H1 (cell line): ENCODE results near the gene PMEPA1. TPM values are rescaled to one million over a fixed set of nuclear protein-coding genes. Genes with fewer than 3 reads are reported as not detected.
A peak's percentile ranks its signal among the peaks of the same experiment; 100 is the strongest.

Experiments
- CTCF ChIA-PET: fragments of 300-600 bp; sonication (Branson Sonifier 250); formaldehyde crosslinking; loops from one replicate; lab custom pipeline; 2021; ENCODE audit not compliant: partially characterized antibody; lab: Charles Lee
- POLR2A ChIA-PET: fragments of 300-600 bp; sonication (Branson Sonifier 250); formaldehyde crosslinking; loops from one replicate; lab custom pipeline; 2021; ENCODE audit warnings: inconsistent platforms; ENCODE audit not compliant: partially characterized antibody; lab: Charles Lee
- DNase-seq, 2 experiments: peaks; one replicate each; pipeline versions ENCODE4 v3.0.0 to v3.0.0-alpha.2; 2010 to 2022; ENCODE audit warnings: low spot score in 2 of 2, low read depth in 1 of 2, mixed read lengths in 1 of 2
- FAIRE-seq: peaks from 2 replicates; lab custom pipeline; 2011; peaks lifted over from hg19 to GRCh38; lab: Jason Lieb, UNC
- H2AFZ ChIP-seq: 2 replicates; pipeline ENCODE4 v1.8.1; 2012; ENCODE audit warnings: low read length, inconsistent platforms
- H2AK5ac ChIP-seq: 2 replicates; pipeline ENCODE4 v1.6.1; 2013; ENCODE audit warnings: low read depth, low read length
- H2BK120ac ChIP-seq: replicated peaks from 2 replicates; pipeline ENCODE3; 2013; ENCODE audit warnings: low read depth, low read length, inconsistent platforms
- H2BK12ac ChIP-seq: 2 replicates; pipeline ENCODE4 v1.6.1; 2013; ENCODE audit warnings: low read depth, low read length
- H2BK15ac ChIP-seq: 2 replicates; pipeline ENCODE4 v1.6.1; 2013; ENCODE audit warnings: low read length
- H2BK20ac ChIP-seq: 2 replicates; pipeline ENCODE4 v1.6.1; 2013; ENCODE audit warnings: low read length
- H2BK5ac ChIP-seq: 2 replicates; pipeline ENCODE4 v1.6.1; 2013; ENCODE audit warnings: low read depth, low read length
- H3K14ac ChIP-seq: 2 replicates; pipeline ENCODE4 v1.6.1; 2013; ENCODE audit warnings: inconsistent platforms; ENCODE audit not compliant: insufficient read length
- H3K18ac ChIP-seq: 2 replicates; pipeline ENCODE4 v1.6.1; 2013; ENCODE audit warnings: low read length; ENCODE audit errors: extremely low read depth
- H3K23ac ChIP-seq: 2 replicates; pipeline ENCODE4 v1.6.1; 2013; ENCODE audit warnings: inconsistent platforms; ENCODE audit not compliant: insufficient read length
- H3K23me2 ChIP-seq: 2 replicates; pipeline ENCODE4 v1.6.1; 2013; ENCODE audit warnings: low read depth, low read length
- H3K27ac ChIP-seq: 2 replicates; pipeline ENCODE4 v1.6.1; 2011; ENCODE audit warnings: low read depth, low read length, inconsistent platforms
- H3K27me3 ChIP-seq, 4 experiments: replicated peaks in 1 of 4; 1 replicate in 1 of 4; 2 replicates in 3 of 4; pipeline versions ENCODE4 v1.6.1 to v1.8.1; 2011 to 2013; ENCODE audit warnings: low read length in 3 of 4, mild to moderate bottlenecking in 3 of 4, inconsistent platforms in 2 of 4, mixed read lengths in 2 of 4, moderate library complexity in 1 of 4; ENCODE audit not compliant: control insufficient read depth in 3 of 4, insufficient read depth in 3 of 4; ENCODE audit errors: extremely low read depth in 1 of 4
- H3K36me3 ChIP-seq, 4 experiments: 2 replicates each; pipeline versions ENCODE4 v1.6.1 to v1.8.1; 2011 to 2013; ENCODE audit warnings: mild to moderate bottlenecking in 4 of 4, low read length in 3 of 4, moderate library complexity in 2 of 4, control low read depth in 1 of 4, inconsistent platforms in 1 of 4; ENCODE audit not compliant: insufficient read depth in 4 of 4, control insufficient read depth in 2 of 4
- H3K4ac ChIP-seq: replicated peaks from 2 replicates; pipeline ENCODE3; 2013; ENCODE audit warnings: low read length, low read depth, mixed read lengths, inconsistent platforms; ENCODE audit not compliant: insufficient read length
- H3K4me1 ChIP-seq, 4 experiments: replicated peaks in 1 of 4; 1 replicate in 1 of 4; 2 replicates in 3 of 4; pipeline versions ENCODE4 v1.6.1 to v1.8.1; 2011 to 2013; ENCODE audit warnings: low read length in 3 of 4, inconsistent platforms in 2 of 4, mixed read lengths in 1 of 4; ENCODE audit not compliant: insufficient read depth in 4 of 4, control insufficient read depth in 3 of 4
- H3K4me2 ChIP-seq, 2 experiments: 2 replicates each; pipeline versions ENCODE4 v1.6.1 to v1.8.1; 2011 to 2013; ENCODE audit warnings: low read depth in 2 of 2, low read length in 2 of 2, control low read depth in 1 of 2, inconsistent platforms in 1 of 2, mild to moderate bottlenecking in 1 of 2; ENCODE audit not compliant: insufficient read depth in 1 of 2
- H3K4me3 ChIP-seq, 4 experiments: fragments of 200-600, 300-600 bp in 1 of 4; sonication (generic), shearing (Covaris generic), sonication (Bioruptor Twin) in 1 of 4; 2 replicates each; pipeline versions ENCODE4 v1.5.1 to v1.8.1; 2011 to 2016; ENCODE audit warnings: low read length in 4 of 4, low read depth in 3 of 4, control low read depth in 2 of 4, inconsistent platforms in 2 of 4, mild to moderate bottlenecking in 2 of 4, mixed read lengths in 1 of 4, moderate library complexity in 1 of 4; ENCODE audit not compliant: insufficient read depth in 2 of 4; ENCODE audit errors: extremely low read depth in 1 of 4
- H3K56ac ChIP-seq: replicated peaks from 2 replicates; pipeline ENCODE3; 2013; ENCODE audit warnings: low read depth, mild to moderate bottlenecking, mixed read lengths, low read length, inconsistent platforms; ENCODE audit not compliant: insufficient read length
- H3K79me1 ChIP-seq: 2 replicates; pipeline ENCODE4 v1.6.1; 2013; ENCODE audit warnings: low read depth, low read length, control low read depth
- H3K79me2 ChIP-seq, 2 experiments: 2 replicates each; pipeline versions ENCODE4 v1.6.1 to v1.8.1; 2012 to 2013; ENCODE audit warnings: low read length in 2 of 2, mild to moderate bottlenecking in 2 of 2, inconsistent platforms in 1 of 2; ENCODE audit not compliant: insufficient read depth in 2 of 2, control insufficient read depth in 1 of 2
- H3K9ac ChIP-seq, 4 experiments: replicated peaks in 1 of 4; 1 replicate in 1 of 4; 2 replicates in 3 of 4; pipeline versions ENCODE4 v1.6.1 to v1.8.1; 2011 to 2013; ENCODE audit warnings: low read depth in 3 of 4, low read length in 3 of 4, control low read depth in 2 of 4, mild to moderate bottlenecking in 2 of 4, moderate library complexity in 2 of 4, inconsistent platforms in 1 of 4; ENCODE audit errors: extremely low read depth in 1 of 4
- H3K9me3 ChIP-seq, 2 experiments: 2 replicates each; pipeline versions ENCODE4 v1.6.1 to v1.8.1; 2012 to 2013; ENCODE audit warnings: mild to moderate bottlenecking in 2 of 2, moderate library complexity in 2 of 2, control low read depth in 1 of 2, inconsistent platforms in 1 of 2, low read depth in 1 of 2, low read length in 1 of 2, mixed read lengths in 1 of 2; ENCODE audit not compliant: insufficient read depth in 2 of 2
- H4K20me1 ChIP-seq, 2 experiments: replicated peaks in 1 of 2; 2 replicates each; pipeline versions ENCODE3 to v1.8.1; 2011 to 2013; ENCODE audit warnings: inconsistent platforms in 2 of 2, low read length in 2 of 2, mild to moderate bottlenecking in 1 of 2; ENCODE audit not compliant: insufficient read depth in 2 of 2, control insufficient read depth in 1 of 2
- H4K5ac ChIP-seq: 2 replicates; pipeline ENCODE4 v1.6.1; 2013; ENCODE audit warnings: low read length, low read depth, mixed read lengths, inconsistent platforms; ENCODE audit not compliant: insufficient read length
- H4K8ac ChIP-seq: 2 replicates; pipeline ENCODE4 v1.8.0; 2013; ENCODE audit warnings: mild to moderate bottlenecking, moderate library complexity, low read length, inconsistent platforms; ENCODE audit not compliant: insufficient read depth; ENCODE audit errors: extremely low read depth
- H4K91ac ChIP-seq: replicated peaks from 2 replicates; pipeline ENCODE3; 2013; ENCODE audit warnings: low read length, mixed read lengths, inconsistent platforms; ENCODE audit not compliant: insufficient read length
- ATF3 ChIP-seq: IDR thresholded peaks from 2 replicates; pipeline ENCODE4 v1.6.1; 2011; ENCODE audit warnings: low read depth, mild to moderate bottlenecking, low read length; ENCODE audit not compliant: insufficient read depth
- GABPA ChIP-seq: IDR thresholded peaks from 2 replicates; pipeline ENCODE4 v1.6.1; 2011; ENCODE audit warnings: mild to moderate bottlenecking, low read length, moderate library complexity, borderline replicate concordance; ENCODE audit not compliant: insufficient read depth
- JUN ChIP-seq: IDR thresholded peaks from 2 replicates; pipeline ENCODE4 v1.6.1; 2011; ENCODE audit warnings: low read depth, mild to moderate bottlenecking, improper control_type of control experiment, low read length
- NRF1 ChIP-seq: IDR thresholded peaks from 2 replicates; pipeline ENCODE4 v1.6.1; 2011; ENCODE audit warnings: mild to moderate bottlenecking, low read depth, low read length, improper control_type of control experiment
- POLR2AphosphoS5 ChIP-seq: IDR thresholded peaks from 2 replicates; pipeline ENCODE4 v1.6.1; 2011; ENCODE audit warnings: low read depth, low read length
- POU5F1 ChIP-seq: IDR thresholded peaks from 2 replicates; pipeline ENCODE4 v1.6.1; 2011; ENCODE audit warnings: low read depth, mild to moderate bottlenecking, low read length, moderate library complexity
- RFX5 ChIP-seq: IDR thresholded peaks from 2 replicates; pipeline ENCODE4 v1.6.1; 2011; ENCODE audit warnings: low read depth, low read length, improper control_type of control experiment, borderline replicate concordance
- SIX5 ChIP-seq: IDR thresholded peaks from 2 replicates; pipeline ENCODE4 v1.6.1; 2011; ENCODE audit warnings: mild to moderate bottlenecking, low read depth, low read length
- SP2 ChIP-seq: IDR thresholded peaks from 2 replicates; pipeline ENCODE4 v1.6.1; 2012; ENCODE audit warnings: mild to moderate bottlenecking, low read length, inconsistent platforms
- TCF12 ChIP-seq: IDR thresholded peaks from 2 replicates; pipeline ENCODE4 v1.6.1; 2011; ENCODE audit warnings: low read depth, mild to moderate bottlenecking, low read length
- ZNF274 ChIP-seq: IDR thresholded peaks from 2 replicates; pipeline ENCODE4 v1.7.0; 2012; ENCODE audit warnings: low read length, borderline replicate concordance; ENCODE audit errors: extremely low read depth
- WGBS, 2 experiments: shearing (Covaris generic) in 1 of 2; methylation state at CpG; one replicate each; pipeline versions ENCODE4 v1.1.6 to v1.1.7; 2013 to 2015; ENCODE audit warnings: low lambda C conversion rate in 2 of 2, mixed read lengths in 2 of 2, inconsistent platforms in 1 of 2, low coverage in 1 of 2, missing lambda C conversion rate in 1 of 2; ENCODE audit not compliant: insufficient replicate concordance in 2 of 2, insufficient coverage in 1 of 2, insufficient read length in 1 of 2; ENCODE audit errors: extremely low coverage in 1 of 2, missing lambda C conversion rate in 1 of 2; 5-methylcytosine and 5-hydroxymethylcytosine counted together
- polyA plus RNA-seq, 7 experiments: library from polyadenylated mRNA; depleted of rRNA in 3 of 7; stranded (reverse) in 5 of 7; unstranded in 2 of 7; fragments of >200 nt in 5 of 7; fragments of 200-250 nt in 2 of 7; gene quantifications; 1 replicate in 5 of 7; 2 replicates in 1 of 7; 4 replicates in 1 of 7; pipeline versions ENCODE4 v1.2.1 to v1.2.3, GENCODE V29; 2011 to 2013; ENCODE audit warnings: missing spikeins in 2 of 7, mixed read lengths in 2 of 7
- total RNA-seq: library from RNA; stranded (reverse); fragmentation: NEBNext Ultra II Directional; extraction: Animal tissue kit (Norgen Biotek cat#: 25700); gene quantifications from 2 replicates; pipeline ENCODE4 v1.2.1, GENCODE V29; 2021
- TF ChIP-seq, protein P1 (sequence below): IDR thresholded peaks from 2 replicates; pipeline ENCODE4 v1.6.1; 2012; ENCODE audit warnings: inconsistent platforms

PMEPA1 gene
- total and polyA plus RNA-seq, 2 of the 8 experiments (the other 6 are each of a cell fraction or from before 2014, with no cell fraction given): 12.7 to 20.5 TPM

DNA sequence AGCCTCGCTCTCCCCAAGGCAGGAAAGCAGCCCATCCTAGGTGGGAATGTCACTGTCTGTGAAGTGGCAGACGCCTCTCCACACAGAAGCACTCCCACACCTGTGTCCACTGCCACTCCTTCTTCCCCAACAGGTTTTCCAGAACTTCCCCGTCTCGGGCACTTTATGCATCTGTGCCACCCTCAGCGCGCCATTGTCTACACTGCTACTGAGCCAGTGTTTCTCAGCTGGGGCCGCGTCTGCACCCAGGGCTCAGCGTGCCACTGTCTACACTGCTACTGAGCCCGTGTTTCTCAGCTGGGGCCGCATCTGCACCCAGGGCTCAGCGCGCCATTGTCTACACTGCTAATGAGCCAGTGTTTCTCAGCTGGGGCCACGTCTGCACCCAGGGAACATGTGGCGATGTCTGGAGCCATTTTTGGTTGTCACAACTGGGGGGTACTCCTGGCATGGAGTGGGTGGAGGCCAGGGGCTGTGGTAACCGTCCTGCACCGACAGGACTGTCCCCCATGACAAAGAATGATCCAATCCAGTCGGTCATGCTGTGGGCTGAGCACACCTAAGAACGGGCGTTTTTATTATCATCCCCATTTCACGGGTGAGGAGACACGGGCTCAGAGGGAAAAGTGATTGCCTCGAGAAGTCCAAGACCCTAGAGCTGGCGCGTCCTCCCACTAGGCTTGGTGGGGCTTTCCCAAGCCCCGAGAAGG, 47.9 kb downstream of the PMEPA1 start:
- H3K79me2 ChIP-seq: peaks cover 0 to 35% of the 10 kb centered on the region in 2 experiments; a peak in 3 of 4 replicates
- H2BK120ac ChIP-seq: no peak overlapping the region
- H3K9ac ChIP-seq: no peak overlapping the region
- peaks cover 0 to 5% (median 2%) of the 10 kb centered on the region in 4 experiments; a peak in 3 of 8 replicates for H3K36me3 ChIP-seq
- no peak overlapping the region for H2AK5ac ChIP-seq
- no peak overlapping the region for H2AFZ ChIP-seq
- no peak overlapping the region; the same call in 1 of the 2 replicates for H2BK5ac ChIP-seq
- ChIA-PET POLR2A (no interaction called here), CTCF (no interaction called here)
- H3K18ac ChIP-seq: no peak overlapping the region; the same call in 1 of the 2 replicates
- H4K5ac ChIP-seq: no peak overlapping the region
- H3K4me2 ChIP-seq: no peak overlapping the region
- peak overlapping the region; percentile 57; the same call in 1 of the 2 replicates for H4K8ac ChIP-seq
- H3K14ac ChIP-seq: no peak overlapping the region
- H3K4me1 ChIP-seq: peaks cover 0 to 20% (median 4%) of the 10 kb centered on the region in 4 experiments; a peak in 6 of 7 replicates
- H3K79me1 ChIP-seq: peaks cover 17% of the 10 kb centered on the region
- no peak overlapping the region for H4K91ac ChIP-seq
- H4K20me1 ChIP-seq: peaks cover 2 to 22% of the 10 kb centered on the region in 2 experiments
- DNase-seq (peak in 1 of 2 experiments; percentile 39), FAIRE-seq (no peak)
- no peak overlapping the region for H3K27ac ChIP-seq
- no peaks in the 10 kb centered on the region for H3K9me3 ChIP-seq
- H2BK15ac ChIP-seq: no peak overlapping the region
- H3K4ac ChIP-seq: no peak overlapping the region
- H3K23me2 ChIP-seq: peaks cover 8% of the 10 kb centered on the region; the same call in 1 of the 2 replicates
- no peaks in the 10 kb centered on the region for H3K27me3 ChIP-seq
- no peak overlapping the region for H3K56ac ChIP-seq
- 85% methylated on average over 25 of the region's 26 CpGs; no CpG with 5 or more reads in 1 of the 2 experiments for WGBS, 2 experiments
- H2BK12ac ChIP-seq: no peak overlapping the region
- no peak overlapping the region for H2BK20ac ChIP-seq
- H3K4me3 ChIP-seq: no peak overlapping the region
- H3K23ac ChIP-seq: no peak overlapping the region
- TF ChIP-seq RFX5 (no peak), POLR2AphosphoS5 (no peak), TCF12 (no peak), JUN (no peak), NRF1 (no peak), SIX5 (no peak), ZNF274 (no peak), POU5F1 (no peak), SP2 (no peak), GABPA (no peak), ATF3 (no peak)
- TF ChIP-seq, protein P1, sequence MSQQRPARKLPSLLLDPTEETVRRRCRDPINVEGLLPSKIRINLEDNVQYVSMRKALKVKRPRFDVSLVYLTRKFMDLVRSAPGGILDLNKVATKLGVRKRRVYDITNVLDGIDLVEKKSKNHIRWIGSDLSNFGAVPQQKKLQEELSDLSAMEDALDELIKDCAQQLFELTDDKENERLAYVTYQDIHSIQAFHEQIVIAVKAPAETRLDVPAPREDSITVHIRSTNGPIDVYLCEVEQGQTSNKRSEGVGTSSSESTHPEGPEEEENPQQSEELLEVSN: no peak
